GDM1 (cell line): ENCODE measurements around the gene TOR3A.

Experiments
- DNase-seq: peaks from one replicate; lab custom pipeline; 2025; lab: John Stamatoyannopoulos, UW

The TOR3A gene

GRCh38 chr1:179066471-179066870 is 15.4 kb upstream of the TOR3A start:
- no peak for DNase-seq

- DNase-seq = no peak
Measured at GRCh38 chr1:179077396-179077795, 4.5 kb upstream of the TOR3A start.

GRCh38 chr1:179079113-179079761 is 2.6 kb upstream of the TOR3A start:
- peak; percentile 38 for DNase-seq

- DNase-seq = no peak
Measured at GRCh38 chr1:179080866-179081686, 794 bp upstream of the TOR3A start.

GRCh38 chr1:179082333-179082998 is 596 bp downstream of the TOR3A start:
- DNase-seq = no peak

- no peak for DNase-seq
Measured at GRCh38 chr1:179082999-179083335, 1.1 kb downstream of the TOR3A start.

GRCh38 chr1:179083533-179083932 is 1.7 kb downstream of the TOR3A start:
- no peak for DNase-seq

- no peak for DNase-seq
Measured at GRCh38 chr1:179087665-179088064, 5.8 kb downstream of the TOR3A start.

GRCh38 chr1:179089827-179090482 is 8.1 kb downstream of the TOR3A start:
- DNase-seq = no peak

- DNase-seq = no peak
Measured at GRCh38 chr1:179090522-179090921, 8.7 kb downstream of the TOR3A start.

GRCh38 chr1:179090923-179091322 is 9.1 kb downstream of the TOR3A start:
- DNase-seq = no peak

- DNase-seq = no peak
Measured at GRCh38 chr1:179091691-179092165, 9.9 kb downstream of the TOR3A start.

GRCh38 chr1:179092896-179093461 is 11.1 kb downstream of the TOR3A start:
- DNase-seq = no peak

- no peak for DNase-seq
Measured at GRCh38 chr1:179094818-179095217, 12.9 kb downstream of the TOR3A start.

- no peak for DNase-seq
Measured at GRCh38 chr1:179095377-179095776, 13.5 kb downstream of the TOR3A start.

GRCh38 chr1:179095924-179096323 is 14.1 kb downstream of the TOR3A start:
- no peak for DNase-seq

- DNase-seq = no peak
Measured at GRCh38 chr1:179099891-179100290, 18.0 kb downstream of the TOR3A start.

GRCh38 chr1:179101566-179101965 is 19.7 kb downstream of the TOR3A start:
- no peak for DNase-seq

- DNase-seq = no peak
Measured at GRCh38 chr1:179103999-179104398, 22.1 kb downstream of the TOR3A start.

- no peak for DNase-seq
Measured at GRCh38 chr1:179104611-179105250, 22.9 kb downstream of the TOR3A start.

GRCh38 chr1:179105393-179105792 is 23.5 kb downstream of the TOR3A start:
- DNase-seq = no peak
